Omental fat pad (tissue), 4 donors: Measurements from ENCODE around the gene SPATA24. TPM values are rescaled to one million over a fixed set of nuclear protein-coding genes. Genes with fewer than 3 reads are reported as not detected.
"Not testable (repeated sequence)": the region's sequence is repeated elsewhere in the genome, so short reads cannot be mapped to it uniquely, and the experiment has no call there.

Source experiments
- ATAC-seq: fragments of 150-250 bp; one replicate; pipeline ENCODE4 v1.9.1; 2016; ENCODE audit warnings: mild to moderate bottlenecking, moderate library complexity; ENCODE audit not compliant: low FRiP score
- DNase-seq: peaks from one replicate; pipeline ENCODE4 v3.0.0-alpha.2; 2019; ENCODE audit warnings: low spot score
- total RNA-seq, 4 donors: library from RNA; depleted of rRNA; stranded (reverse); fragments of >200 nt; gene quantifications; one replicate each; pipeline ENCODE4 v1.1.0, GENCODE V29; 2016
- TF ChIP-seq, protein P1 (sequence below), 3 donors: fragments of 450-650 bp; IDR thresholded peaks; one replicate each; pipeline ENCODE4 v1.5.1; 2016 to 2017; ENCODE audit warnings: antibody characterized with exemption in 3 of 3, mild to moderate bottlenecking in 3 of 3, moderate library complexity in 2 of 3

The SPATA24 gene
- total RNA-seq, 4 donors from 2014 or later, result 1.8 to 3.3 (median 2.0) TPM

DNA sequence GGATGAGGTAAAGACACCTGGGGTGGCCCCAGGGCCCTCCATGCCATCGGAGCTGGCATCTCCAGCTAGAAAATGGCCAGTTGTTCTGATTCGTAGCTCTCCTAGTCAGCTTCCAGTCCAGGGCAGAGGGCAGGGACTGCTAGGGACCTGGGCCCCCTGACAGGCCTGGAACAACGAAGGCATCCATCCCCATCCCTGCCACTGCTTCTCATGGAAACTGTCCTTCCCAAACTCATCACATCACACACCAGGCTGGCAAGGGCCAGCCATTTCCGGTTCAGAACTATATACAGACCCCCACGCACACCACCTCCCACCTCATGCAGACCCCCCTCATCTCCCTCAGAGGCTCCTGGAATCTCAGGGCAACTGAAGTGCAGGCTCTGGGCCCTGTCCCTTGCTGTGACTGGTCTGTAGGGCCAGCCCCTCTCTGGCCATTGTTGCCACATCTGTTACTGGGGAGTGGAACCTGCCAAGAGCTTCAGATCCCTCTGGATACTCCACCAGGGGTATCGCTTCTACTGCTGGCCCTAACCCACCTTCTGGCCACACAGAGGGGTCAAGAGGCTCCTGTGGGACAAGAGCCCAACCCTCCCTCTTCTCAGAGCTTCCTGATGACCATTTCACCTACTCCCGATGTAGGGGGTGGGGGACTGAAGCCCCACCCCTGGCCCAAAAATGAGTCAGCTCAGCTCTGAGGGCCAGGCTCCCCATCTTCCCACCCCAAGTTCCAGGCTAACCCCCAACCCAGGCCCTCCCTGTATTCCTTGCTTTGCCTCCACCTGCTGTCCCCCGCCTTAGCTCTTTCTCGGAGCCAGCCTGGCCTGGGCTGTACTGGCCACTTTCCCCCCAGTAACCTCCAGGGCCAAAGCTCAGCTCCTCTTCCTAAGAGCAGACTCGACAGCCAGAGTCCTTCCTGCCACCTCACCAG lies 13.0 kb downstream of the SPATA24 start:
- DNase-seq (no peak), ATAC-seq (no peak)
- TF ChIP-seq, protein P1, sequence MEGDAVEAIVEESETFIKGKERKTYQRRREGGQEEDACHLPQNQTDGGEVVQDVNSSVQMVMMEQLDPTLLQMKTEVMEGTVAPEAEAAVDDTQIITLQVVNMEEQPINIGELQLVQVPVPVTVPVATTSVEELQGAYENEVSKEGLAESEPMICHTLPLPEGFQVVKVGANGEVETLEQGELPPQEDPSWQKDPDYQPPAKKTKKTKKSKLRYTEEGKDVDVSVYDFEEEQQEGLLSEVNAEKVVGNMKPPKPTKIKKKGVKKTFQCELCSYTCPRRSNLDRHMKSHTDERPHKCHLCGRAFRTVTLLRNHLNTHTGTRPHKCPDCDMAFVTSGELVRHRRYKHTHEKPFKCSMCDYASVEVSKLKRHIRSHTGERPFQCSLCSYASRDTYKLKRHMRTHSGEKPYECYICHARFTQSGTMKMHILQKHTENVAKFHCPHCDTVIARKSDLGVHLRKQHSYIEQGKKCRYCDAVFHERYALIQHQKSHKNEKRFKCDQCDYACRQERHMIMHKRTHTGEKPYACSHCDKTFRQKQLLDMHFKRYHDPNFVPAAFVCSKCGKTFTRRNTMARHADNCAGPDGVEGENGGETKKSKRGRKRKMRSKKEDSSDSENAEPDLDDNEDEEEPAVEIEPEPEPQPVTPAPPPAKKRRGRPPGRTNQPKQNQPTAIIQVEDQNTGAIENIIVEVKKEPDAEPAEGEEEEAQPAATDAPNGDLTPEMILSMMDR (IDR thresholded peaks at IDR 0.05), result no peak

DNA sequence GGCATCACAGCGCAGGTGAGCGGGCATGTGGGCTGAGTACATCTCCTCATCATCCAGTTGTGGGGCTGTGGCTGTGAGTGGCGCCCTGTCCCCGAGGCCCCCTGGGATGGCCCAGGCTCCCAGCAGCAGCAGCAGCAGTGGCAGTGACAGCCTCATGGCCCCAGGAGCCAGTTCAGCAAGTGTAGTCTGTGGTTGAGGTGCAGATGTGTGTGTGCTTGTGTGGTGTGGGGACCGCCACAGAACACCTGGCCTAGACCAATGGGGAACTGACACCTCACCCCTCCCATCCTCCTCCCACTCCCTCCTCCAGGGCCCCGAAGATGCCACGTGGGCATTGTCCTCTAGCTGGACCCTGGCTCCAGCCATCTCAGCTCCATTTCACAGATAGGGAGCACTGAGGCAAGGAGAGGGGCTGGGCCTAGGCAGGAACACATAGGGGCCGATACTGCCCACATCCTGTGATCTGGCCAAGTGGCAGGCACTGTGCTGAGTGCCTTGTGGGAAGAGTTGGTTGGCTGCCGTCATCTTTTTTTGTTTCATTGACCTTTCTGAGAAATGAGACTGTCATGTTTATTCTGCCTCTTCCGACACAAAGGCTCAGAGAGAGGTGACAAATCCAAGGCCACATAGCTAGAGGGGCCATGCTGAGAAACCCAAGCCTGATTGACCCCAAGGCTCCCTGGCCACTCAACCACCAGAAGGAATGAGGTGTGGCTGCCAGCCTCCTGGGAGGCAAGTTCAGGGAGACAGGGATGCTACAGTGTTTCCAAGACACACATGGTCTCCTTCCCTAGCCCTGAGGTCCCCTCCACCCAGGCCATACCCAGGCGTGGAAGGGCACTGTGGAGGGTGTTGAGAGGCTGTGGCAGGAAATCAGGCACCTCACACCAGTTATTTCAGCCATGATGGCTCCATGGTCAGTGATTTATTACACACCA lies 13.9 kb downstream of the SPATA24 start, which contains the start of gene MZB1:
MZB1 (minus strand) TSS at position 213 of the 938 bp plus-strand sequence; CDS start at position 156, 57 bp downstream.
- no peak for ATAC-seq
- DNase-seq, result no peak
- TF ChIP-seq, protein P1 (IDR thresholded peaks at IDR 0.05), result no peak

DNA sequence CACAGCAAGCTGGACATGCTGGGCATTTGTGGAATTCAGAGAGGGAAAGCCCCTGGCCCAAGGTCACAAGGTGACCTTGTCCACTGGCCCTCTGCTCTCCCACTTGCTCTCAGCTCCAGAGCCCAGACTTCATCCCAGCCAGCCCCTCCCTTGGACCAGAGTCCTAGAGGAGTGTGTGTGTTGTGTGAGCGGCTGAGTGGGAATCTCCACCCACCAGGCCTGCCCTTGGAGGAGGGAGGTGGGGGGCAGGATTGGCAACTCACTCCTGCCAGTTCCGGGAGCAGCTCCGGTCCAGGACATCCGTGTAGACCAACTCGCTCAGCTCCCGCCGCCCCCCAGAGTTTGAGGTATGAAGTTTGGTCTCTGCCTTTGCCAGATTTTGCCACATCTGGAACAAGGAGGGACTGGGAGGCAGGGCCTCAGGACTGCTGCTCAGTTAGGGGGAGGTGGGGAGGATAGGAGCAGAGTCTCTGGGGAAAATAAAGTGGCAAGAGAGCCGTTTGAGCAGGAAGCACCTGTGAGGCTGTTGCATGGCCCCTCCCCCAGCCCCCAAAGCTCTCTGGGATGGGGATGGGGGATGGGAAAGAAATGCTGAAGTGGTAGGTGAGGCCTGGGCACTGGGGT lies 15.6 kb downstream of the SPATA24 start:
- TF ChIP-seq, protein P1 (IDR thresholded peaks at IDR 0.05), result no peak
- peak; percentile 16 for ATAC-seq
- no peak for DNase-seq

DNA sequence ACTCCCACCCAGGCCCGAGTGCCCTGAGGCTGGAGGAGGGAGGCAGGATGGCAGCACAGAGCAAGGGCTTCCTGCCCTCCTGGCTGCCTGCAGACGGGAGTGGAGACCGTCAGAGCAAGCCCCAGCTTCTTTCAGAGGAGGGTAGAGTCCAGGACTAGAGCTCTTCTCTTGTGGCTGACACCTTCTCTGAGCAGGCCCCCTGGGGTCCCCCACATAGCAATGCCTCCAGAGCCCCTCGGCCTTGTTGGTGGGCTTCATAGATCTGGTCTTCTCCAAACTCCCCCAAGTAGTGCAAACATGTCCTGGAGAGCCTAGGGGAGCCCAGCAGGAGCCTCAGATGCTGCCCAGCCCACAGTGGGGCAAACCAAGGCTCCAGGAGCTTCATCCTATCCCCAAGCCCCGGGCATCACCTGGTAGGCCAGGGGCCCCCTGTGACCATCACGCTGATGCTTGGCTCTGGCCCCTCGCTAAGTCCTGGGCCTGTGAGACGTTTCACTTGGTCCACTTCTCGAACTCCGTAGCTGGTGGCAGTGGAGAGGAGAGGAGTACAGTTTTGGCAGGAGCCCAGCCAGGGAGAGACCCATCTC lies 16.2 kb downstream of the SPATA24 start:
- DNase-seq (no peak), ATAC-seq (no peak)
- TF ChIP-seq, protein P1 (IDR thresholded peaks at IDR 0.05), result no peak

DNA sequence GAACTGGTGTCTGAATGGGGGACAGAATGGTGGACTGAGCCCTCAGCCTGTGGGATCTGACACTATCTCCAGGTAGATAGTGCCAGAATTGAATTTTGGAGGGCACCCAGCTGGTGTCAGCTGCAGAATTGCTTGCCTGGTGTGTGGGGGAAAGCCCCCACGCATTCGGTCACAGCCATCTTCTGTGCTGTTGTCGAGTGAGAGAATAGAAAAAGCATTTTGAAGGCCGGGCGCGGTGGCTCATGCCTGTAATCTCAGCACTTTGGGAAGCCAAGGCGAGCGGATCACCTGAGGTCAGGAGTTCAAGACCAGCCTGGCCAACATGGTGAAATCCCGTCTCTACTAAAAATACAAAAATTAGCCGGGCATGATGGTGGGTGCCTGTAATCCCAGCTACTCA lies 16.9 kb downstream of the SPATA24 start:
- ATAC-seq, DNase-seq: not testable (repeated sequence)

DNA sequence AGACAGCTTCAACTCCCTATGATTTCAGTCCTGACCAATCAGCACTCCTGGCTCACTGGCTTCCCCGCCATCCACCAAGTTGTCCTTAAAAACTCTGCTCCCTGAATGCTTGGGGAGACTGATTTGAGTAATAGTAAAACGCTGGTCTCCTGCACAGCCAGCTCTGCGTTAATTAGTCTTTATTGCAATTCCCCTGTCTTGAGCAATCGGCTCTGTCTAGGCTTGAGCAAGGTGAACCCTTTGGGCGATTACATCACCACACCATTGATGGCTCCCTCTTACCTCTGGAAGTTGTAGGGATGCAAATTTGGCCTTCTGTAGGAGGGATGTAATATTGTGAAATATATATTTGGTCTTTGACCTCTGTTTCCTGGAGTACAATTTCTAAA lies 17.8 kb downstream of the SPATA24 start:
- DNase-seq (no peak), ATAC-seq (no peak)
- TF ChIP-seq, protein P1 (IDR thresholded peaks at IDR 0.05), result no peak
